GM12874 (cell line): ENCODE data around the gene GLMN.

Source experiments
- TF ChIP-seq, protein P1 (sequence below): IDR thresholded peaks from 2 replicates; pipeline ENCODE4 v1.5.1; 2011; ENCODE audit warnings: low read depth, mild to moderate bottlenecking, control low read depth, low read length, moderate library complexity; ENCODE audit not compliant: insufficient read depth

Gene GLMN

DNA sequence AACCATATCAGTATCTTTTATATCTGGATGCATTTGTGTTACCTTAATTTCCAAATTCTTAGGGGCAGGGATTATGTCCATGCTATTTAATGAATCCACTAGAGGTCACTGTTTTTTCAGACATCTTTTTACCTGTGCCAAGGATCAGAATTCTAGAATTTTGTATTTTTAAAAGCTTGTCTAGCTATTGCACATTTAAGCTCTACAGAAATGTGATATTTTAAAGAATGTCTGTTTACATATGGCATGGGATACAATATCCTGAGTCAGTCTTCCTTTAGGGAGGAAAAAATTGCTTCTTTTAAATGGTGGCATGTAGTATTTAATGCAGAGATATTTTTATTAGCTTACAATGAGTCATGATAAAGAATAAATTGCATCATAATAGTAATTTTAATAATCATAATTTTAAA lies 11.4 kb upstream of the GLMN start:
- TF ChIP-seq, protein P1, sequence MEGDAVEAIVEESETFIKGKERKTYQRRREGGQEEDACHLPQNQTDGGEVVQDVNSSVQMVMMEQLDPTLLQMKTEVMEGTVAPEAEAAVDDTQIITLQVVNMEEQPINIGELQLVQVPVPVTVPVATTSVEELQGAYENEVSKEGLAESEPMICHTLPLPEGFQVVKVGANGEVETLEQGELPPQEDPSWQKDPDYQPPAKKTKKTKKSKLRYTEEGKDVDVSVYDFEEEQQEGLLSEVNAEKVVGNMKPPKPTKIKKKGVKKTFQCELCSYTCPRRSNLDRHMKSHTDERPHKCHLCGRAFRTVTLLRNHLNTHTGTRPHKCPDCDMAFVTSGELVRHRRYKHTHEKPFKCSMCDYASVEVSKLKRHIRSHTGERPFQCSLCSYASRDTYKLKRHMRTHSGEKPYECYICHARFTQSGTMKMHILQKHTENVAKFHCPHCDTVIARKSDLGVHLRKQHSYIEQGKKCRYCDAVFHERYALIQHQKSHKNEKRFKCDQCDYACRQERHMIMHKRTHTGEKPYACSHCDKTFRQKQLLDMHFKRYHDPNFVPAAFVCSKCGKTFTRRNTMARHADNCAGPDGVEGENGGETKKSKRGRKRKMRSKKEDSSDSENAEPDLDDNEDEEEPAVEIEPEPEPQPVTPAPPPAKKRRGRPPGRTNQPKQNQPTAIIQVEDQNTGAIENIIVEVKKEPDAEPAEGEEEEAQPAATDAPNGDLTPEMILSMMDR = peak; percentile 11; the same call in 1 of the 2 replicates

DNA sequence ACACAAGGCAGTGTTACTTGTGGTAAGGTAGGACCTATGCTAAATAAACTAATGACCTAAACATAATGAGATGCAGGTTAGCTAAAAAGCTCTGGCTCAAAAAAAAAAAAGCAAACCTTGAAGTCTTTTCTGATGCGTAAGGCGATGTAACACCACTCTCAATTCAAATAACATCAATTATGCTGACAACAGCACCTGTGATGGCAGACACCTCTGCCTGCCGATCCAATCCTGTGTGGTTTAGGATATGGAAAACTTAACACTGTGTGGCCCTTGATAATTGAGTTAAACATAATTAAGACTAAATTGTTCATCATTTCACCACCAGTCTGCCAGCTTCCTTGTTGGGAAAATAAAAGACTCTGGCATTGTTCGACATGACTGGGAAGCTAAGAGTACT lies 9.2 kb upstream of the GLMN start:
- TF ChIP-seq, protein P1 = no peak

DNA sequence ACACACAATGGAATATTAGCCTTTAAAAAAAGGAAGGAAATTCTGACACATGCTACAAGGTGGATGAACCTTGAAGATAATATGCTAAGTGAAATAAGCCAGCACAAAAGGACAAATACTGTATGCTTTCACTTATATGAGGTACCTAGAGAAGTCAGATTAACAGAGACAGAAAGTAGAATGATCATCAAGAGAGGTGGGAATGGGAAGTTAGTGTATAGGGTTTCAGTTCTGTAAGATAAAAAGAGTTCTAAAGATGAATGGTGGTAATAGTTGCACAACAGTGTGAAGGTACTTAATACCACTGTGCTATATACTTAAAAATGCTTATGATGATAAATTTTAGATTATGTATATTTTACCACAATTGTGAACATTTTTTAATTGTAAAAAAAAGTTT lies 7.2 kb upstream of the GLMN start:
- TF ChIP-seq, protein P1 = no peak

DNA sequence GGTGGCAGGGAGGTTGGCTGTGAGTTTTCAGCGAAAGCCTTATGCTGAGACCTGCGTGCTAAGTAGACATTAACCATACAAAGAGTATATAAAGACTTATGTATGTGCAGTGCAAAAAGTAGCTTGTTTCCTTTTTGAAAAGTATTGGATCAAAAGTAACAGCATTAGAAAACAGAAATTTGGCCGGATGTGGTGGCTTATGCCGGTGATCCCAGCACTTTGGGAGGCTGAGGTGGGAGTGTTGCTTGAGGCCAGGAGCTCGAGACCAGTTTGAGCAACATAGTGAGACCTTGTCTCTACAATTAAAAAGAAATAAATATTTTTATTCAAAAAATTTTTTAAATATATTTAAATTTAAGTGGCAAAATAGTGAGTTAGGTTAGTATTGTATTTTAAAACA lies 2.2 kb upstream of the GLMN start:
- TF ChIP-seq, protein P1 = no peak

DNA sequence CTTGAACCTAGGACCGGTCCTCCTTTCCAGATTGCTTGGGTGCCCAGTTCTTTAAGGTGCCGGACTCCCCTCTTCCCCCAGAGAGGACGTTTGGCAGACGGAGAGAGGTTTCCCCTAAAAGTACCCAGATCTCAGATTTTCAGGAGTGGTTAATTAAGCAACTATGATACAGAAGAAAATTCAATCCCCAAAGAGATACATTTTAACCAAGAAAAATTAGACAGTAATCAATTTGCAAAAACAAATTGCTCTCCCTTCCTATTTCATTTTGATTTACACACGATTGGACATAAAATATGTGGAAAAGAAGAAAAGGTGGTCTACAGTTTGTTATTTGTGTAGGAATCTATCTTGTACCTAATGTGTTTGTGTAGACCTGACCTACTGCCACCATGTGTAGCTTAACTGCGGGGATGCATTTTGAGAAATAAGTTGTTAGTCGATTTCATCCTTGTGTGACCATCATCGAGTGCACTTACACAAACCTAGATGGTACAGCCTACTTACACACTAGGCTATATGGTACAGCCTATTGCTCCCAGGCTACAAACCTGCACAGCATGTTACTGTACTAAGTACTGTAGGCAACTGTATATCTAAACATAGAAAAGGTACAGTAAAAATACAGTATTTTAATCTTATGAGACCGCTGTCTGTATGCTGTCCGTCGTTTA lies 827 bp upstream of the GLMN start:
- TF ChIP-seq, protein P1 = no peak

DNA sequence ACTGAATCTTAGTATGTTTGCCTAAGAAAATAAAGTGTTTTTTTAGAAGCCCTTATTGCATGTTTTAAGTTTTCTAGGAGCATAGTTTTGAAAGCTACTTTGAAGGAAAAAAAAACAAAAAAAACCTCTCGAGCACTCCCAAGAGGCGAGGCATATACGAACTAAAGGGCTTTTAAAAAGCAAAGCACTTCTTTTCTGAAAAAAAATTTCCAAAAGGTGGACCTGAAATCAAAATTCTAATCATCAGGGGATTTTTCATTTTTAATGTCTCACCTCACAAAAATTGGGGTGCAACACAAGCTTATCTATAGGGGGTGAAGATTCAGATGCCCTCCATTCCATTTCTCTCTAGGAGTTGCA lies 594 bp downstream of the GLMN start:
- TF ChIP-seq, protein P1 = no peak

DNA sequence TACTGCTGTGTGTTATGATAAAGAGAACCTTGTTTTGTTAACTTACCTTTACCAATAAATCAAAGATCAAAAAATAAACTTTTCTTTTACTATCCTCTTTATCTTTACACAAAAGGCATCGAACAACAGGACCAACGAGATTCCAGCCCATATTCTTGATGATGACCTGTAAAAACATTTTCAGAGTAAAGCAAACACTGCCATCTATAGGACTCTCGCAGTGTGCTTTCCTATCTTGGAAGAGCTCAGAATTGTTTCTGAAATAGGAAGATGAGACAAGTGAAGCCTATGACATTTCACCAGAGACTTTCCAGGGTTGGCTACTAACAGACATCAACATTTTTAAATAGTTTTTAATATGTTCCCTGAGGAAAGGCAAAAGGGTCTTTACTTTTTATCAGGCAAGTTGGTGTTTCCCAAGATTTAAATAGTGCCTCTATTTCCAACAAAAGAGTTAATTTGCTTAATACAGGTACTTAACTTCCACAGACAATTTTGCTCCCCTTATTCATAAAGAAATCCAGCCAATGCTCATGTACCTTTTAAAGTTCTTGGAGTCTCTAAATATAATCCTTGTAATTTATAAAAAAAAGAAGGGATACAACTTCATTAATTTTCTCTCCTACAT lies 7.3 kb downstream of the GLMN start:
- TF ChIP-seq, protein P1 = peak; percentile 31; the same call in 1 of the 2 replicates
